Suppressor macrophage treated with lipopolysaccharide for 1 hour (primary cell): ENCODE results near the gene PADI6.

Experiments
- DNase-seq, 3 donors: peaks; one replicate each; pipeline ENCODE4 v3.0.0-alpha.2; 2020 to 2022

Gene PADI6

DNA sequence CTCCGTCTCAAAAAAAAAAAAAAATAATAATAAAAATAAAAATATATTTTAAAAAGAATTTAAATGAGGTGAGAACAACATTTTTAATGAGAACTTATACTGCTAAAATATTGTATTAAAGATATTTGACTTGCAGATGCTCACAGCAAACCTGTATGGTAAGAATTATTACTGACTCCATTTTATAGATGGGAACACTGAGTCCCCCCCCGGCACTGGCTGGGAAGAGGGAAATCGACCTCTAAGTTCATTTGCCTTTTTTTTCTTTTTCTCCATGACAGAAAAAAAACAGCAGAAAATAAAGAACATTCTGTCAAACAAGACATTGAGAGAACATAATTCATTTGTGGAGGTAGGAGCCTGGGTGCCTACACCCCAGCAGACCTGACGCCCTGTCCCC is 13.4 kb upstream of the PADI6 start:
- DNase-seq = no peak

DNA sequence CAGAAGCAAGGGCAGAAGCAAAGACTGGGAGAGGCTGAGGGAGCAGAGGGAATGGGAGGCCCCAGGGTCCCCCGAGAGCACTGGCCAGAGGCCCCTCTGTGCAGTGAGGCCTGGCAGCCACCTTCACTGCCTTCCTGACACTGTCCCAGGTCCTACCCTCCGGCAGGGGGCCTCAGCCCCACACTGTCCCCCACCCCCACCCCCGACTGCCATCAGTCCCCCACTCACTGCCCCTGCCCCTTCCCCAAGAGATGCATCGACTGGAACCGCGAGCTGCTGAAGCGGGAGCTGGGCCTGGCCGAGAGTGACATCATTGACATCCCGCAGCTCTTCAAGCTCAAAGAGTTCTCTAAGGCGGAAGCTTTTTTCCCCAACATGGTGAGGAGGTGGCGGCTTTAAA is 13.0 kb upstream of the PADI6 start:
- DNase-seq = no peak

DNA sequence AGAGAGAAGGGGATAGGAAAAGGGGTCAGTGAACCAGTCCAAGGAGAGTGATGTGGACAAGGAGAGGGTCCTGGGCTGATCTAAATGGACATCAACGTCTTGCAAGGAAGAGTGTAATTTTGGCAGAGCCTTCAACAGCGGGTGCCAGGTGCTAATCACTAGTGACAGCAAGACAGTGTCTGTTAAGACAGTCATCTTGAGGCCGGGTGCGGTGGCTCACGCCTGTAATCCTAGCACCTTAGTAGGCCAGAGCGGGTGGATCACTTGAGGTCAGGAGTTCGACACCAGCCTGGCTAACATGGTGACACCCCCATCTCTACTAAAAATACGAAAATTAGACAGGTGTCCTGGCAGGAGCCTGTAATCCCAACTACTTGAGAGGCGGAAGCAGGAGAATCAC is 12.2 kb upstream of the PADI6 start:
- DNase-seq = no peak

DNA sequence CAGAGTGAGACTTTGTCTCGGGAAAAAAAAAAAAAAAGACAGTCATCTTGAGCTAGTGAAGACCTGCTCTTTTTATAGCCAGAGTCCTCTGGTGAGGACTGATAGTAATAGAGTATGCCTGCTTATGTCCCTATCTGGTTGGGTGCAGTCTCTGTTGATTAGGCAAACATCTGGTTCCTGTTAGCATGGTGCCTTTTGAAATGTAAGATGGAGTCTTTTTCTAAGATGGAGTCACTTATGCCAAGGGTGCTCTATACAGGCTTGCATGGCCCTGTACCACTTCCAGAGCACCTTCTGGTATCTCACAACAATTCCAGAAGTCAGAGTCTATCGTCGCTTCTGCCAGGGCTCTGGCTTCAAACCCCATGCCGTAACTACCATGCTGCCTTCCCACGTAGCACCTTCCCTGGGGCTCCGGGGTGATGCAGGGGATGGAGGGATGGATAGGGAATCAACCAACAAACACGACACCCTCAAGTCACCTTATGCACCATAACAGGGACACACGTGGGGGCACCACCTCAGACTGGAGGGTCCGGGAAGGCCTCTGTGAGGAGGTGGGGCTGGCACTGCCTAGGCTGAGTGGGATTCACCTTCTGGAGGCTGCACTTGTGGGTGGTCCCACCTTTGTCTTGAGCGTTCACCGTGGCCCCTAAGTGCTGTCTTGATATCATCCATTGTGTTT is 11.6 kb upstream of the PADI6 start:
- DNase-seq = no peak

DNA sequence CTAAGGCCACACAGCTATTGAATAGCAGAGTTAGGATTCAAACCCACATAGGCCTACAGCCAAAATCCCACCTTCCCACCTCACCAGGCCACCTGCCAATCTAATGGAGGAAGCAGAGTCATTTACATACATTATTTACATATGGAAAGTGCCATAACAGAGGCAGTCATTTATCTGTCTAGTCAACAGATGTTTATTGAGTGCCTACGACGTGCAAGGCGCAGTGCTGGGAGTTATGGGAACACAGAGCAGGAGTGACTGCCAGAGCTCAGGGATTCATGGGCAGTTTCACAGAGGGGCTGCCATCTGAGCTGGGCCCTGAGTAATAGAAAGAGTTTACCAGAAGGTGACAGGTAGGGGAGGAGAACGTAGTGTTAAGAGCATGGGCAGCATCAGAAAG is 10.3 kb upstream of the PADI6 start:
- no peak for DNase-seq

DNA sequence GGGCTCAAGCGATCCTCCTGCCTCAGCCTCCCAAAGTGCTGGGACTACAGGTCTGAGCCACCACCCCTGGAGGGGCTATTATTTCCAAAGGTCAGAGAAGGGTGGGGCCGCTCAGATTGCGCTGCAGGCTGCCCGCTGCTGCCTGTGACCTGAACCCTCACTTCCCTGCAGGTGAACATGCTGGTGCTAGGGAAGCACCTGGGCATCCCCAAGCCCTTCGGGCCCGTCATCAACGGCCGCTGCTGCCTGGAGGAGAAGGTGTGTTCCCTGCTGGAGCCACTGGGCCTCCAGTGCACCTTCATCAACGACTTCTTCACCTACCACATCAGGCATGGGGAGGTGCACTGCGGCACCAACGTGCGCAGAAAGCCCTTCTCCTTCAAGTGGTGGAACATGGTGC is 8.6 kb upstream of the PADI6 start:
- no peak for DNase-seq

DNA sequence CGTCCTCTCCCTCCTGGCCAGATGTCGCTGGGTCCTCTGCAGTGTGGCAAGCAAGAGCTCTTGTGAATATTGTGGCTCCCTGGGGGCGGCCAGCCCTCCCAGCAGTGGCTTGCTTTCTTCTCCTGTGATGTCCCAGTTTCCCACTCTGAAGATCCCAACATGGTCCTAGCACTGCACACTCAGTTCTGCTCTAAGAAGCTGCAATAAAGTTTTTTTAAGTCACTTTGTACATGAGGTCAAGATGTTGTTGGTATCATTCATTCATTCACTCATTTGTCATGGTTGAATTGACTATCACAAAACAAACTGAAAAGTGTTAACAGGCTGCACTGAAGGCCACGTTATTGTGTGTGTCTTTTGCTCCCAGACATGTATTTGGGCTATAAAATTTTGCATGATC is 8.2 kb upstream of the PADI6 start:
- no peak for DNase-seq

DNA sequence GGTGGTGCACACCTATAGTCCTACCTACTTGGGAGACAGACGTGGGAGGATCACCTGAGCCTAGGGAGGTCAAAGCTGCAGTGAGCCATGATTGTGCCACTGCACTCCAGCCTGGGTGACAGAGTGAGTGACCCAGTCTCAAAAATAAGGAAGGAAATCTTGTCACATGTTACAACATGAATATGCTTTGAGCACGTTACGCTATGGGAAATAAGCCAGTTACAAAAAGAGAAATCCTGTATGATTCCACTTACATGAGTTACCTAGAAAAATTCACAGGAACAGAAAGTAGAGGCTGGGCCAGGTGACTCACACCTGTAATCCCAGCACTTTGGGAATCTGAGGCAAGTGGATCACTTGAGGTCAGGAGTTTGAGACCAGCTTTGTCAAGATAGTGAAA is 6.7 kb upstream of the PADI6 start:
- DNase-seq = peak; percentile 54 to 80 (median 78)

DNA sequence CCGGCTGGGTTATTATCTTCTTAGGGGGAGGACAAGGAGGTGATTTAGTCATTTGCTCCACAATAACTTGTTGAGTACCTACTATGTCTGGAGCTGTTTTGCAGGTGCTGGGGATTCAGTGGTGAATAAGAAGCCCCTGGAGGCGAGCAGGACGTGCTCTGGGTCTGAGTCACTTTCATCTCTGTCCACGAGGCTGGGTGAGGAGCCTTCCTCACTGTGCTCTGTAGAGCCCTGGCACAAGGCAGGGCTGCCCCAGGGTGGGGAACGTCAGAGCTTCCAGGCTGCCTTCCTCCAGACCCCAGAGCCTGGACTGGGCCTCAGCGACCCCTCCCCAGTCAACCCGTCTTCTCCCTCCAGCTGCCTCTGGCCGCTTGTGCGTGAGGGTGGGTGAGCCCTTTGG is 2.5 kb upstream of the PADI6 start:
- DNase-seq = no peak

DNA sequence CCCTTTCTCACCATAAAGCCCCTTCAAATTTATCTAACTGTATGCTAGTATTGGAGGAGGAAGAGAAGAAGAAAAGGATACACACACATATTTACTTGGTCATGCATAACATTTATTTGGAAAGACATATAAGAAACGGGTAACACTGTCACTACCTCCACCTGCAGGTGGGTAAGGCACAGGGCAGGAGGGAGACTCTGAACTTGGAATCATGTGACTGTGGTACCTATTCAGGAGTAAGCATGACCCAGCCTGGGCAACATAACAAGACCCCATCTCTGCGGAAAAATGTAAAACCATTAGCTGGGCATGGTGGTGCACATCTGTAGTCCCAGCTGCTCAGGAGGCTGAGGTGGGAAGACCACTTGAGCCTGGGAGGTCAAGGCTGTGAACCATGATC is 1.4 kb upstream of the PADI6 start:
- DNase-seq = no peak

DNA sequence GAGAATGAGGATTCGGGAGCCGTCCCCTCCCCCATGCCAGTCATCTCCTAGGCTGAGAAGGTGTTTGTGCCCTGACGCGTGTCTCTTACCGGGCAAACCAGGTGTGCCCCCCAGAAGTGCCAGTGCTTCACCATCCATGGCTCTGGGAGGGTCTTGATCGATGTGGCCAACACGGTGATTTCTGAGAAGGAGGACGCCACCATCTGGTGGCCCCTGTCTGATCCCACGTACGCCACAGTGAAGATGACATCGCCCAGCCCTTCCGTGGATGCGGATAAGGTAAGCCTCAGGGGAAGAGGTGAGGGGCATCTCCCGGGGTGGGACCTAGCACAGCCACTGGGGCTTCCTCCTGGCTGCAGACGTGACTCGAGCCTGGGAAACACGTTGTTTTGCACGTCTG is 959 bp downstream of the PADI6 start:
- DNase-seq = no peak

DNA sequence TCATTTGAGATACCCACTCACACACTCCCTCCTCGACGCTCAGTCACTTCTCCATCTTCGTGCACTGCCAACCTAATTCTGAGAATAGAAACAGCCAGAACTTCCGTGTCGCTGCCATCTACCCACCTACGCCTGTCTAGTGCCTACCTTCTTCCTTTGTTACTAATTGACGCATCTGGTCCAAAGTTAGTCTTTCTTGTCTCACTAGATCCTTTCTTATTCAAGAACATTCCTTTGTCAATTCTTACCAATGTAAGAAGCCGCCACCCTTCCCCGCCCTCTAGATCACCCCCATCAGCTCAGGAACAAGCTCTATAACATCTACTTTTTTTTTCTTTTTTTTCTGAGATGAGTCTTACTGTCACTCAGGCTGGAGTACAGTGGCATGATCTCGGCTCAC is 3.7 kb downstream of the PADI6 start:
- no peak for DNase-seq

DNA sequence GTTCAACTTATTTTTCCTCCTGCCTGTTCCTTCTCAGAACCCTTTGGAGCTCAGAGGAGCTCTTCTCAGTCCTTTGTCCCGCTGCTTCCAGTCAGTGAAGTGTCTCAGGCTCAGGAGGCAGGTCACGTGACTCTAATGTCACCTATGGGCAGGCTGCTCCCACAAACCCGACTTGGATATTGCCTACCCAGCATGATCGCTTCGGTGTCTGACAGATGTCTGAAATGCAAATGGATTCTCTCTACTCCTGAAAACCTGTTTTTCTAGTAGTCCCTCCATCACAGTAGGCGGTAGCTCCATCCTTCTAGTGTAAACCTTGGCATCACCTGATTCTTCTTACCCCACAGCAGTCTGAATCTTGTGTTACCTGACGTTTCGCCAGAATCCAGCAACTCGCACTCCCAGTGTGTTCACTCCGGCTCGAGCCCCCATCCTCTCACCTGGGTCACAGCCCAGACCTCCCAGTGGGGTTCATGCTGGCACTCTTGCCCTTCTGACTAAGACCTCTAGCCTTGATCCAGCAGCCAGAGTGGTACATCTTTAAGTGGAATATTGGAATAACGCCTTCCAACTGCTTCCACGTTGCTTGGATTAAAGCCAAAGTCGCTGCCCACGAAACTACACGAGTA is 5.4 kb downstream of the PADI6 start:
- DNase-seq = no peak

DNA sequence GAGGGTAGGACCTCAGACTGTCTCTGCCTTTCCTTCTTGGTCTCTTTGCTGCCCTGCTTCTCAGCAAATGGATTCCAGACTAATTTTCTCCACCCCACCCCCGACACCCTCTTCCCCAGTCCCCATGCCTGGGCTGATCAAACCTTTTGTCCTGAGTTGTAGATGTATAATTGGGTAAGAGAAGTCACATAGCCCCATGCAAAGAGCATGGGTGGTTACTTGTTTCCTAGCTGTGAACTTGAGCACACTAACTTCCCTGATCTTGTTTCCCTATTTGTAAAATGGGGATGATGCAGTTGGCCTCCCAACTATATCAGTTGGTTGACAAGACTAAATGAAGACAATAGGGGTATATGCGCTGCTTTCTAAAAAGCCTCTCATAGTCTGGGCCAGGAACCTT is 9.2 kb downstream of the PADI6 start:
- DNase-seq = peak; percentile 25 to 36 (median 35)

DNA sequence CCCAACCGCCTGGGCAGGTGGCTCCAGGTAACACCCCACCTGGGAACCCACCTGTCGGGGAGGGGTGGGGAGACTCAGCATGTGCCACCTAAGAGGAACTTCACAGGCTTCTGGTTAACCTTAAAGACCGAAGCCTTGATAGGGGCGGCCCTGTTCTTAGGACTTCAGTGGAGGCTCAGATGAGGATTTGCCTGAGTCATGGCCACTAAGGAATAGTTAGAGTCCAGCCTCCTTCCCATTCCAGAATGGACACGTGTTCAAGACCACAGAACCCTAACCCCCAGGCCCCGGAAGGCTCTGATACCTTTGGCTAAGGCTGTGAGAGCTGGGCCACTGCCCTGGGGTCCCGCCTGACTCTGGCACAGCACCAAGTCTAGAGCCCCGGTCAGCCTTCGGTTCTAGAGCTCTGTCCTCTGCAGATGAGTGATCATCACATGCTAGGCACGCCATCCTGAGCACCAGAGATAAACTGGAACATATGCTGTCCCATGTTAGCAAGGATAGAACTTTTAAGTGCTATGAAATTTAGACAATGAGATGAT is 20.3 kb downstream of the PADI6 start:
- DNase-seq = peak in 2 of 3 donors; percentile 11 to 30

DNA sequence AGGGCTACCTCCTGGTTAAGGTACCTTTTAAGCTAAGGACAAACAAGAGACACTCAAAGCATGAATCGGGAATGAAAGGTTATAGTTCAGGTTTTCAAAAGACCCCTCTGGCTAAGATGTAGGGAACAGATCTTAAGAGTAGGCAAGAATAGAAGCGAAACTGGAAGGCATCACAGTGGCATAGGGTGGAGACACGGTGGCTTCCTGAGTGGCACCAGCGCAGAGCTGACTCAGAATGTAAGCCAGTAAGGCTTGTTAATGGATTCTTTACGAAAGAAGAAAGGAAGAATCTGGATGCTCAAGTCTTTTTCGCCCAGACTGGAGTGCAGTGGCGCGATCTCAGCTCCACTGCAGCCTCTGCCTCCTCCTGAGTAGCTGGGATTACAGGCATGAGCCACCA is 21.2 kb downstream of the PADI6 start:
- DNase-seq = peak; percentile 51 to 73 (median 64)

DNA sequence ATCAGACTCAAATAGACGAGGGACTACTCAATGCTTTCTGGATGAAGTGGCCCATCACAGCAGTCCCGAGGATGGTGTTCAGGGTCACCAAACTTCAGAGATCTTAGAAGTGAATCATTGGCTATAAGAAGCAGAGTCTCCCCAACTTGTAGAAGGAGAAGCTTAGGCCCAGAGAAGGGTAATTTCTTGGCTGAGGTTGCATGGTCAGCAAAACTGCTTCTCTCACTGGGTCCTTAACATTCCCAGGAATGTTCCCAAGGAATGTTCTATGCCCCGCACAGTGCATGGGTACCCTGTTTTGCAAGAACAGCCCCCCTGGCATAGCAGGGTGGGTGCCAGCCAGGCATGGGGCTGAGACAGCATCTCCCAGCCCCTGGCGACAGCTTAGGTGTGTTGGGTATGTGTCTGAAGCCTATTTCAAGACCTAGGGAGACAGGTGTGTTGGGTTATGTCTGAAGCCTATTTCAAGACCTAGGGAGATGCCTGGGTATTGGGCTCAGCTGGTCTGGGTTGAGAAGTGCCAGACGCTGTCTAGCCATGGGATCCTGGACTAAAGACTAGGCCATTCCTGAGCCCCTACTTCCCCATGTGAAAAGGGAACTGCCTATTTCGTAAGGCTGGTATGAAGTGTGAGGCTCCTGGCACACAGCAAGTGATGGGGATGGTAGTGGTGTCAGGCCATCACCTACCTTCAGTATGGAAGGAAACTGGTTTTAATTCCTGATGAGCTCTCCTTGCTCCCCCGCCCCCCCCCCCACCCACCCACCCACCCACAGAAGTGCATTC is 26.1 kb downstream of the PADI6 start:
- DNase-seq = peak; percentile 63 to 70 (median 68)

DNA sequence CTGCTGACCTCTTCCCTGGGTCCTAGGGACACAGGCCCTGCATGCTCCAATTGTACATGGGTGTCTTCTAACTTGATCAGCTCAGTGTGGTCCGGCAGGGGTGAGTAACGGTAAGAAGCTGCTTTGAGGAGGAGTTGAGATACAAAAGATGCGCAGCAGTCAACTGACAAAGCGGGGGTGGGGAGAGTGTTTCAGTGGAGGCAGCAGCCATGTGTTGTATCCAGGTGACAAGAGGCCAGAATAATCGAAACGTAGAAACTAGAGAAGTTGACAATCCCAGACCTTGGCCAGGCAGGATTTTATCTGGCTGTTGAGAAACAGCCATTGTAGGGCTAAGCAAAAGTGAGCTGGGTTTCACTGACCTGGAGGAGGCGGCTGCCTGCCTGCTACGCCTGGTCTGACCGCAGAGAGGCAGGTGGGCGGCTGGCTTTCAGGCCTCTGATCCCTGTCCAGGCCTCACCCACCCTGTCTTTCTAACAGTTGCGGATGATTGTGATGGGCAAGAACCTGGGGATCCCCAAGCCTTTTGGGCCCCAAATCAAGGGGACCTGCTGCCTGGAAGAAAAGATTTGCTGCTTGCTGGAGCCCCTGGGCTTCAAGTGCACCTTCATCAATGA is 28.8 kb downstream of the PADI6 start:
- no peak for DNase-seq

DNA sequence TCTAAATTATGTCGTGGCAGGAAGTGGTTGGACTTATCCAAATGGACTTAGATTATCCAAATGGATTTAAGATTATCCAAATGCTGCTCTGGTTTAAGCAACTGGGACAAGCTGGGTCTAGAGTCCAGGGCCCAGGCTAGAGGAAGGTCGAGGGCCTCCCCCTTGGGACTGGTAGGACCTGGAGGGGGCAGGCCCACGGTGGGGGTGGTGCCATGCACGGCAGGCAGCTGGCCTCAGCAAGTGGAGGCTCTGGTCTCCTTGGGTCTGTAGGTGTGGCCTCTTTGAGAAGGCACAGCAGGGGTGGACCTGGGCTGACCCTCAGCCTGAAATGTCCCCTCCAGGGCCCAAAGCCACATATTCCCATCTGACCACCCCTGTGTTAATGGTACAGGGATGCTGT is 29.8 kb downstream of the PADI6 start:
- no peak for DNase-seq

DNA sequence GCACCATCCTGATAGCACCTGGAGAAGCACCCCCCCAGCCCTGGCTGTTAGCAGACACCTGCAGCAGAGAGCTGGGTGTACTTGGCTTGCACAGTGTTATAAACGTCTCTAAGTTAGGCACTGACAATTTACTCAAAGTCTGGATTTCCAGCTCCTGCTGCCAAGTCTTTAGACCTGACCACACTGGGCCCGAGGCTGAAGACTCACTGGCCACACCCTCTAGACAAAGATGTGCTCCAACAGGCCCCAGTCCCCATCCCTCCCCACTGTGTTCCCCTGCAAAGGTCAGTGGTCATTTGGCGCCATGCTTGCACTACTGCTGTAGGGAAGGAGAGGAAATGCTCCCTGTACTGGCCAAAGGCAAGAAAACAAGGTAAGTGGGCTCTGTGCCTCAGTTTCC is 31.1 kb downstream of the PADI6 start:
- DNase-seq = no peak

DNA sequence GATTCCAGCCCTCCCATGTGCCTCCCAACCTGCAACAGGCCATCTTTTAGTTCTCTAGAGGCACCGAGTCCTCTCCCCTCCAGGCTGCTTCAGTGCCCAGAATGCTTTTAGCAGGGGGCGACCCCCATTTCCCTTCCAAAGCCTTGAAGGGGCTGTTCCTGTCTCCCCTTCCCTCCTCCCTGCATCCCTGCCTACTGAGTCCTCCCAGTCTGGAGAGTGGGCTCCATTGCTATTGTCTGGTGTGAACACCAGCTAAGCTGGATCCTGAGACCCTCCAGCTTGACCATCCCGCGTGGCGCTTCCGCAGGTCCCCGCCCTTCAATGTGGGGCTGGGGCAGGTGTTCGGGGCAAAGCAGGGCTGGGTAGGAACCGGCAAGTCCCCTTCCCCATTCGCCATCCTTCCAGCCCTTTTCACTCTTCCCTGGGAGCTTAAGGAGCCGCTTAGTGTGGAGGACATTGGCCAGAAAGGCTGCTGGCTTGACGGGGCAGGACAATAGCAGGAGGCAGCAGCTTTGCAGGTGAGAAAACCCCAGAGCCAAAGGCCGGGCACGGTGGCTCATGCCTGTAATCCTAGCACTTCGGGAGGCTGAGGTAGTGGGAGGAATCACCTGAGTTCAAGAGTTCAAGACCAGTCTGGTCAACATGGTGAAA is 32.2 kb downstream of the PADI6 start:
- no peak for DNase-seq

DNA sequence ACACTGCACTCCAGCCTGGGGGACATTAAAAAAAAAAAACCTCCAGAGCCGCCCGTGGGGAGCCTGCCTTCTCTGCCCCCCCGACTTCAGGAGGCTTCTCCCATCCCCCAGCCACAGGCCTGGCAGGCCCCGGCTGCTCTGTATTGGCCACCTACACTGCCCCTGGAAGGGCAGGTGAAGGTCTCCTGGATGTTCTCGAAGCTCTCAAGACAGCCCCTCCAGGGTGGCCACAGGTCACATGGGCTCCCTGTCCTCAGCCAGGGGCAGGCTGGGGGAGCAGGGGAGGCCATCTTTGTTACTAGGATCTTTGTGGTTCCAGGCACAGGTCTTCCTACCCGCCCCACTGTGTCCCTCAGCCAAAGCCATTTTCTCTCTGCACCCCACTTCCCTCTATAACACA is 32.8 kb downstream of the PADI6 start:
- DNase-seq = no peak
